IMR-90 (cell line): ENCODE results near the gene CNBD2. TPM values are rescaled to one million over a fixed set of nuclear protein-coding genes. Genes with fewer than 3 reads are reported as not detected.

Experiments
- ATAC-seq: fragments of 200-7000 bp; cut with Tn5 transposase; 2 replicates; pipeline ENCODE4 v1.9.1; 2020; ENCODE audit warnings: low read depth, mild to moderate bottlenecking, moderate library complexity
- BruUV-seq: library from RNA; stranded (reverse); fragments of 400-500 nt; replicated peaks from 2 replicates; lab custom pipeline; 2021; lab: Mats Ljungman, UMichigan
- CTCF ChIA-PET: fragments of 300-600 bp; formaldehyde crosslinking; extraction: SDS; loops from one replicate; lab custom pipeline; 2021; ENCODE audit warnings: antibody characterized with exemption; lab: Yijun Ruan, JAX
- POLR2A ChIA-PET: fragments of 300-600 bp; sonication (Branson Sonifier 250); formaldehyde crosslinking; loops from one replicate; lab custom pipeline; 2022; ENCODE audit warnings: antibody characterized with exemption; ENCODE audit not compliant: unreplicated experiment; lab: Charles Lee
- DNase-seq: peaks from one replicate; pipeline ENCODE4 v3.0.0; 2013
- H2AFZ ChIP-seq: replicated peaks from 2 replicates; pipeline ENCODE3; 2013; ENCODE audit warnings: low read length, mild to moderate bottlenecking; ENCODE audit not compliant: poor library complexity
- H2AK5ac ChIP-seq: 2 replicates; pipeline ENCODE4 v1.6.1; 2013; ENCODE audit warnings: low read depth, low read length, inconsistent platforms
- H2AK9ac ChIP-seq: replicated peaks from 2 replicates; pipeline ENCODE3; 2013; ENCODE audit warnings: mild to moderate bottlenecking, low read depth, low read length, moderate library complexity; ENCODE audit not compliant: poor library complexity
- H2BK120ac ChIP-seq: 2 replicates; pipeline ENCODE4 v1.6.1; 2013; ENCODE audit warnings: low read depth, low read length, inconsistent platforms
- H2BK15ac ChIP-seq: 3 replicates; pipeline ENCODE4 v1.6.1; 2013; ENCODE audit warnings: low read depth, low read length, inconsistent platforms
- H2BK20ac ChIP-seq: 2 replicates; pipeline ENCODE4 v1.6.1; 2013; ENCODE audit warnings: low read depth, mild to moderate bottlenecking, inconsistent platforms, low read length, moderate library complexity
- H2BK5ac ChIP-seq: 2 replicates; pipeline ENCODE4 v1.6.1; 2013; ENCODE audit warnings: mild to moderate bottlenecking, low read depth, low read length, inconsistent platforms; ENCODE audit not compliant: poor library complexity, severe bottlenecking
- H3K14ac ChIP-seq: replicated peaks from 2 replicates; pipeline ENCODE4 v1.6.1; 2013; ENCODE audit warnings: low read depth, low read length, inconsistent platforms
- H3K18ac ChIP-seq: 2 replicates; pipeline ENCODE4 v1.6.1; 2013; ENCODE audit warnings: low read depth, low read length, control low read depth
- H3K23ac ChIP-seq: 2 replicates; pipeline ENCODE4 v1.6.1; 2013; ENCODE audit warnings: low read depth, low read length, inconsistent platforms
- H3K27ac ChIP-seq: 2 replicates; pipeline ENCODE4 v1.5.1; 2013; ENCODE audit warnings: mild to moderate bottlenecking, control low read depth, low read length; ENCODE audit not compliant: insufficient read depth
- H3K27me3 ChIP-seq: 2 replicates; pipeline ENCODE4 v1.6.1; 2013; ENCODE audit warnings: low read length; ENCODE audit not compliant: control insufficient read depth, insufficient read depth
- H3K36me3 ChIP-seq: 2 replicates; pipeline ENCODE4 v1.6.1; 2013; ENCODE audit warnings: low read length, mixed read lengths; ENCODE audit not compliant: control insufficient read depth, insufficient read depth
- H3K4ac ChIP-seq: 2 replicates; pipeline ENCODE4 v1.6.1; 2013; ENCODE audit warnings: low read depth, low read length, inconsistent platforms
- H3K4me1 ChIP-seq: 2 replicates; pipeline ENCODE4 v1.6.1; 2013; ENCODE audit warnings: low read length, mixed read lengths; ENCODE audit not compliant: control insufficient read depth, insufficient read depth
- H3K4me2 ChIP-seq: 2 replicates; pipeline ENCODE4 v1.6.1; 2013; ENCODE audit warnings: low read depth, mild to moderate bottlenecking, control low read depth, low read length, moderate library complexity
- H3K4me3 ChIP-seq: 2 replicates; pipeline ENCODE4 v1.5.1; 2013; ENCODE audit warnings: low read depth, mild to moderate bottlenecking, control low read depth, low read length, moderate library complexity; ENCODE audit not compliant: insufficient read depth
- H3K56ac ChIP-seq: 2 replicates; pipeline ENCODE4 v1.6.1; 2013; ENCODE audit warnings: low read length, inconsistent platforms; ENCODE audit not compliant: insufficient read depth; ENCODE audit errors: extremely low read depth
- H3K79me1 ChIP-seq, 2 experiments: 2 replicates each; pipeline ENCODE4 v1.6.1; 2013; ENCODE audit warnings: low read length in 2 of 2, inconsistent platforms in 1 of 2, low read depth in 1 of 2
- H3K9ac ChIP-seq: 2 replicates; pipeline ENCODE4 v1.6.1; 2013; ENCODE audit warnings: low read depth, low read length, control low read depth
- H3K9me1 ChIP-seq: 2 replicates; pipeline ENCODE4 v1.6.1; 2013; ENCODE audit warnings: low read length, inconsistent platforms; ENCODE audit not compliant: insufficient read depth
- H3K9me3 ChIP-seq: 2 replicates; pipeline ENCODE4 v1.6.1; 2013; ENCODE audit warnings: low read length; ENCODE audit not compliant: control insufficient read depth, insufficient read depth
- H4K20me1 ChIP-seq: 2 replicates; pipeline ENCODE4 v1.6.1; 2013; ENCODE audit warnings: low read length, inconsistent platforms; ENCODE audit not compliant: insufficient read depth
- H4K5ac ChIP-seq: 2 replicates; pipeline ENCODE4 v1.6.1; 2013; ENCODE audit warnings: mild to moderate bottlenecking, low read depth, low read length, control low read depth
- H4K8ac ChIP-seq, 2 experiments: 2 replicates each; pipeline ENCODE4 v1.6.1; 2013; ENCODE audit warnings: low read depth in 2 of 2, low read length in 2 of 2, control low read depth in 1 of 2, inconsistent platforms in 1 of 2
- H4K91ac ChIP-seq: 2 replicates; pipeline ENCODE4 v1.6.1; 2013; ENCODE audit warnings: low read depth, low read length, inconsistent platforms; ENCODE audit not compliant: insufficient read depth
- BHLHE40 ChIP-seq: fragments of 150-350 bp; IDR thresholded peaks from 2 replicates; pipeline ENCODE4 v1.6.1; 2016; ENCODE audit warnings: mild to moderate bottlenecking, low read depth, low read length
- CHD1 ChIP-seq: IDR thresholded peaks from 2 replicates; pipeline ENCODE4 v1.6.1; 2012; ENCODE audit warnings: low read depth, low read length, improper control_type of control experiment
- CTCF ChIP-seq: conservative IDR thresholded peaks from 2 replicates; pipeline ENCODE4 v1.5.1; 2012; ENCODE audit warnings: mild to moderate bottlenecking, low read depth, low read length, improper control_type of control experiment
- FOS ChIP-seq: fragments of 150-350 bp; IDR thresholded peaks from 2 replicates; pipeline ENCODE4 v1.6.1; 2016; ENCODE audit warnings: low read depth, low read length
- MAFK ChIP-seq: IDR thresholded peaks from 2 replicates; pipeline ENCODE4 v1.6.1; 2012; ENCODE audit warnings: low read depth, low read length, improper control_type of control experiment
- MAZ ChIP-seq: IDR thresholded peaks from 2 replicates; pipeline ENCODE4 v1.6.1; 2012; ENCODE audit warnings: low read depth, mild to moderate bottlenecking, low read length, improper control_type of control experiment, moderate library complexity, borderline replicate concordance
- MXI1 ChIP-seq: IDR thresholded peaks from 2 replicates; pipeline ENCODE4 v1.6.1; 2012; ENCODE audit warnings: low read depth, mild to moderate bottlenecking, low read length, moderate library complexity, borderline replicate concordance
- NFE2L2 ChIP-seq: fragments of 150-350 bp; IDR thresholded peaks from 2 replicates; pipeline ENCODE4 v1.6.1; 2016; ENCODE audit warnings: low read depth, mild to moderate bottlenecking, low read length
- POLR2A ChIP-seq: IDR thresholded peaks from 2 replicates; pipeline ENCODE4 v1.6.1; 2012; ENCODE audit warnings: mild to moderate bottlenecking, low read depth, low read length
- RAD21 ChIP-seq: IDR thresholded peaks from 2 replicates; pipeline ENCODE4 v1.6.1; 2012; ENCODE audit warnings: low read length, improper control_type of control experiment
- RCOR1 ChIP-seq: IDR thresholded peaks from 2 replicates; pipeline ENCODE4 v1.6.1; 2012; ENCODE audit warnings: mild to moderate bottlenecking, low read length, improper control_type of control experiment; ENCODE audit not compliant: insufficient replicate concordance
- RFX5 ChIP-seq: IDR thresholded peaks from 2 replicates; pipeline ENCODE4 v1.8.0; 2012; ENCODE audit warnings: low read depth, mild to moderate bottlenecking, low read length, moderate library complexity
- SMC3 ChIP-seq: fragments of 150-350 bp; IDR thresholded peaks from 2 replicates; pipeline ENCODE4 v1.6.1; 2016; ENCODE audit warnings: low read depth, mild to moderate bottlenecking, antibody characterized with exemption, low read length, moderate library complexity
- WGBS, 2 experiments: methylation state at CpG; one replicate each; pipeline versions ENCODE4 v1.1.5 to v1.1.7; 2013; ENCODE audit warnings: missing lambda C conversion rate in 2 of 2; ENCODE audit not compliant: insufficient read length in 1 of 2; ENCODE audit errors: extremely low coverage in 2 of 2; 5-methylcytosine and 5-hydroxymethylcytosine counted together
- dilution Hi-C: fragments of 300-500 bp; cut with HindIII; formaldehyde crosslinking; loops from one replicate; pipeline ENCODE4 v1.14.3; 2018; ENCODE audit warnings: low sequenced_read_pairs; ENCODE audit not compliant: unreplicated experiment
- in situ Hi-C: fragments of 300-500 bp; cut with MboI; formaldehyde crosslinking; loops from 3 replicates; pipeline ENCODE4 v1.14.3; 2019; ENCODE audit warnings: low sequenced_read_pairs, inconsistent platforms, mixed read lengths
- intact Hi-C: fragments of 100-400 bp; cut with micrococcal nuclease; formaldehyde crosslinking; loops from 2 replicates; pipeline ENCODE4 v1.10.0; 2022
- polyA plus RNA-seq, 3 experiments: library from polyadenylated mRNA; depleted of rRNA; stranded (reverse); fragments of >200 nt; gene quantifications; 2 replicates each; pipeline ENCODE4 v1.2.3, GENCODE V29; 2012; ENCODE audit warnings: low replicate concordance in 1 of 3
- total RNA-seq: library from RNA; depleted of rRNA; stranded (reverse); fragments of >200 nt; gene quantifications from 2 replicates; pipeline ENCODE4 v1.2.3, GENCODE V29; 2012
- TF ChIP-seq, protein P1 (sequence below): fragments of 150-350 bp; IDR thresholded peaks from 2 replicates; pipeline ENCODE4 v1.6.1; 2017; ENCODE audit warnings: mild to moderate bottlenecking, antibody characterized with exemption, low read length, low read depth

Gene CNBD2
- total and polyA plus RNA-seq, 2 of the 4 experiments (the other 2 are of a cell fraction), result 0.90 to 1.7 TPM

DNA sequence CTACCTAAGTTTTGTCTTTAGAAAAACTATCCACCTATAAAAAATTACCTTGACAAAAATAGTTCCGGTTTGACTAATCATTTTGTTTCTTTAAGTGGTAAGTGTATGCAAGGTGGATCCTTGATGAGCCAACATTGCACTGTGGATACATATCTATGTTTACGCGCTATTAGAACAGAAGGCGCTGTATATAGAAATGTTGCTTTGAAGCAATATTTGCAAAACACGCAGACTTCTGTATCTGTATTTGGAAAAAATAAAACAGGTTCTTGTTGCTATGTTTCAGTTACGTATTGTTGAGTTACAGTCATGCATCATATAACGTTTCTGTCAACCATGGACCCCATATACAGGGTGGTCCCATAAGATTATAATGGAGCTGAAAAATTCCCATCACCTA lies 18.3 kb upstream of the CNBD2 start:
- no peak overlapping the region for H2BK5ac ChIP-seq
- intact Hi-C loops (loop anchor here (5.0 kb wide), 2 partner anchors 208 to 253 kb away; partner anchors contain the start of genes NFS1, RBM39 and ROMO1), dilution Hi-C loops (no loop called here), in situ Hi-C loops (no loop called here)
- DNase-seq (no peak), ATAC-seq (no peak)
- no peak overlapping the region for H2AK5ac ChIP-seq
- H3K4me2 ChIP-seq, result no peak overlapping the region
- no peak overlapping the region for H2BK120ac ChIP-seq
- ChIA-PET CTCF (no interaction called here), POLR2A (no interaction called here)
- peaks cover 9% of the 10 kb centered on the region for H3K9me1 ChIP-seq
- H3K9me3 ChIP-seq, result no peaks in the 10 kb centered on the region
- H3K4ac ChIP-seq, result no peak overlapping the region
- H4K5ac ChIP-seq, result no peak overlapping the region
- H3K36me3 ChIP-seq, result peaks cover 16% of the 10 kb centered on the region
- no TSS peak for BruUV-seq
- H2BK15ac ChIP-seq, result no peak overlapping the region
- no peak overlapping the region for H3K18ac ChIP-seq
- no peaks in the 10 kb centered on the region for H3K27me3 ChIP-seq
- no peak overlapping the region for H3K23ac ChIP-seq
- TF ChIP-seq MAFK (no peak), BHLHE40 (no peak), MAZ (no peak), MXI1 (no peak), RCOR1 (no peak), RFX5 (no peak), NFE2L2 (no peak), POLR2A (no peak), SMC3 (no peak), FOS (no peak), CTCF (no peak), RAD21 (no peak), CHD1 (no peak)
- TF ChIP-seq, protein P1, sequence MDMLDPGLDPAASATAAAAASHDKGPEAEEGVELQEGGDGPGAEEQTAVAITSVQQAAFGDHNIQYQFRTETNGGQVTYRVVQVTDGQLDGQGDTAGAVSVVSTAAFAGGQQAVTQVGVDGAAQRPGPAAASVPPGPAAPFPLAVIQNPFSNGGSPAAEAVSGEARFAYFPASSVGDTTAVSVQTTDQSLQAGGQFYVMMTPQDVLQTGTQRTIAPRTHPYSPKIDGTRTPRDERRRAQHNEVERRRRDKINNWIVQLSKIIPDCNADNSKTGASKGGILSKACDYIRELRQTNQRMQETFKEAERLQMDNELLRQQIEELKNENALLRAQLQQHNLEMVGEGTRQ, result no peak
- H2AFZ ChIP-seq, result no peak overlapping the region
- no peak overlapping the region for H4K8ac ChIP-seq
- H2BK20ac ChIP-seq, result no peak overlapping the region
- peaks cover 7% of the 10 kb centered on the region for H3K4me1 ChIP-seq
- WGBS, 2 experiments, result no CpG with 5 or more reads among the region's 7 CpGs
- no peak overlapping the region for H3K56ac ChIP-seq
- no peak overlapping the region for H3K4me3 ChIP-seq
- no peak overlapping the region for H2AK9ac ChIP-seq
- no peak overlapping the region for H3K9ac ChIP-seq
- H4K91ac ChIP-seq, result no peak overlapping the region
- H3K14ac ChIP-seq, result no peak overlapping the region
- peaks cover 22% of the 10 kb centered on the region for H4K20me1 ChIP-seq
- peaks cover 5 to 49% of the 10 kb centered on the region in 2 experiments; a peak in 3 of 4 replicates for H3K79me1 ChIP-seq
- H3K27ac ChIP-seq, result no peak overlapping the region
